OCI-LY7 (cell line): ENCODE data around the gene RANBP9. TPM values are rescaled to one million over a fixed set of nuclear protein-coding genes. Genes with fewer than 3 reads are reported as not detected.

Source experiments
- BruUV-seq: library from RNA; stranded (reverse); fragments of 400-500 nt; replicated peaks from 2 replicates; lab custom pipeline; 2021; lab: Mats Ljungman, UMichigan
- CTCF ChIA-PET: fragments of 300-600 bp; sonication (Branson Sonifier 250); formaldehyde crosslinking; loops from one replicate; lab custom pipeline; 2022; ENCODE audit warnings: antibody characterized with exemption; ENCODE audit not compliant: unreplicated experiment; lab: Charles Lee
- POLR2A ChIA-PET: fragments of 300-600 bp; sonication (Branson Sonifier 250); formaldehyde crosslinking; loops from one replicate; lab custom pipeline; 2022; ENCODE audit warnings: antibody characterized with exemption; lab: Charles Lee
- DNase-seq: peaks from one replicate; pipeline ENCODE4 v3.0.0-alpha.2; 2015; ENCODE audit warnings: low spot score
- H2AFZ ChIP-seq: fragments of 200-600 bp; sonication (generic), shearing (Covaris generic); 2 replicates; pipeline ENCODE4 v1.6.1; 2014; ENCODE audit warnings: mild to moderate bottlenecking, antibody characterized with exemption, low read length, moderate library complexity
- H3K27ac ChIP-seq: fragments of 200-600 bp; sonication (generic); 2 replicates; pipeline ENCODE4 v1.5.1; 2014; ENCODE audit warnings: mixed run types, low read depth, mild to moderate bottlenecking, moderate library complexity, low read length, inconsistent platforms; ENCODE audit not compliant: poor library complexity, severe bottlenecking
- H3K36me3 ChIP-seq: fragments of 200-600 bp; sonication (generic); 2 replicates; pipeline ENCODE4 v1.6.1; 2014; ENCODE audit warnings: mild to moderate bottlenecking, antibody characterized with exemption, low read length, moderate library complexity, mixed read lengths; ENCODE audit not compliant: insufficient read depth
- H3K4me1 ChIP-seq: fragments of 200-600 bp; sonication (generic); 2 replicates; pipeline ENCODE4 v1.5.1; 2014; ENCODE audit warnings: mild to moderate bottlenecking, low read length; ENCODE audit not compliant: insufficient read depth, poor library complexity, severe bottlenecking
- H3K4me2 ChIP-seq: fragments of 200-600 bp; sonication (generic); 2 replicates; pipeline ENCODE4 v1.6.1; 2014; ENCODE audit warnings: mild to moderate bottlenecking, low read length
- H3K4me3 ChIP-seq: fragments of 200-600 bp; sonication (generic); 2 replicates; pipeline ENCODE4 v1.5.1; 2014; ENCODE audit warnings: mild to moderate bottlenecking, low read depth, low read length; ENCODE audit not compliant: poor library complexity, severe bottlenecking
- H3K79me2 ChIP-seq: fragments of 200-600 bp; sonication (generic); 2 replicates; pipeline ENCODE4 v1.6.1; 2016; ENCODE audit warnings: low read depth, mild to moderate bottlenecking, low read length, moderate library complexity, mixed read lengths; ENCODE audit not compliant: insufficient read depth
- H3K9me2 ChIP-seq: fragments of 200-600 bp; sonication (generic); 2 replicates; pipeline ENCODE4 v1.6.1; 2016; ENCODE audit warnings: mild to moderate bottlenecking, low read length, mixed read lengths; ENCODE audit not compliant: insufficient read depth
- H3K9me3 ChIP-seq: fragments of 200-600 bp; sonication (generic); 2 replicates; pipeline ENCODE4 v1.6.1; 2014; ENCODE audit warnings: mild to moderate bottlenecking, mixed run types, low read length, mixed read lengths
- H4K20me1 ChIP-seq: fragments of 200-600 bp; sonication (generic); 2 replicates; pipeline ENCODE4 v1.6.1; 2014; ENCODE audit warnings: mild to moderate bottlenecking, antibody characterized with exemption, low read length, moderate library complexity, mixed read lengths; ENCODE audit not compliant: insufficient read depth
- EZH2phosphoT487 ChIP-seq: fragments of 200-600 bp; sonication (generic); IDR thresholded peaks from 2 replicates; pipeline ENCODE4 v1.6.1; 2018; ENCODE audit warnings: low read depth, borderline replicate concordance, mild to moderate bottlenecking, mixed run types, antibody characterized with exemption, low read length, moderate library complexity, mixed read lengths
- intact Hi-C: fragments of 100-400 bp; cut with micrococcal nuclease; formaldehyde crosslinking; loops from one replicate; pipeline ENCODE4 v1.10.0; 2022; ENCODE audit not compliant: unreplicated experiment
- total RNA-seq, 2 experiments: library from RNA; depleted of rRNA in 1 of 2; stranded (reverse); fragments of >200 nt in 1 of 2; shearing (Covaris generic) in 1 of 2; gene quantifications; 2 replicates each; pipeline ENCODE4 v1.2.3, GENCODE V29; 2014 to 2022
- TF ChIP-seq, protein P1 (sequence below): fragments of 200-600 bp; sonication (generic); conservative IDR thresholded peaks from 2 replicates; pipeline ENCODE4 v1.5.1; 2014; ENCODE audit warnings: mild to moderate bottlenecking, antibody characterized with exemption, low read length, moderate library complexity, mixed read lengths

RANBP9 gene
- total RNA-seq, 2 experiments from 2014 or later, result 20.5 to 35.0 TPM

GRCh38 chr6:13710552-13711323, 897 bp downstream of the RANBP9 start:
- ChIA-PET CTCF (no interaction called here), POLR2A (interaction anchor here (0.5 to 2.0 kb wide), 7 partner anchors 10 to 136 kb away, joined by 4 to 12 read pairs (median 5); partner anchors contain the start of genes MCUR1 and SIRT5)
- no TSS peak for BruUV-seq
- Histone ChIP-seq H3K36me3 (peaks cover 6% of the 10 kb centered on the region; the same call in 1 of the 2 replicates), H4K20me1 (peaks cover 23% of the 10 kb centered on the region), H3K9me3 (no peaks in the 10 kb centered on the region), H2AFZ (no peak overlapping the region), H3K79me2 (peaks cover 51% of the 10 kb centered on the region), H3K4me2 (peak overlapping the region; percentile 85), H3K4me1 (peaks cover 20% of the 10 kb centered on the region), H3K9me2 (no peaks in the 10 kb centered on the region), H3K4me3 (peak overlapping the region; percentile 74), H3K27ac (peak overlapping the region; percentile 72)
- peak; percentile 71 for DNase-seq
- TF ChIP-seq, protein P1, sequence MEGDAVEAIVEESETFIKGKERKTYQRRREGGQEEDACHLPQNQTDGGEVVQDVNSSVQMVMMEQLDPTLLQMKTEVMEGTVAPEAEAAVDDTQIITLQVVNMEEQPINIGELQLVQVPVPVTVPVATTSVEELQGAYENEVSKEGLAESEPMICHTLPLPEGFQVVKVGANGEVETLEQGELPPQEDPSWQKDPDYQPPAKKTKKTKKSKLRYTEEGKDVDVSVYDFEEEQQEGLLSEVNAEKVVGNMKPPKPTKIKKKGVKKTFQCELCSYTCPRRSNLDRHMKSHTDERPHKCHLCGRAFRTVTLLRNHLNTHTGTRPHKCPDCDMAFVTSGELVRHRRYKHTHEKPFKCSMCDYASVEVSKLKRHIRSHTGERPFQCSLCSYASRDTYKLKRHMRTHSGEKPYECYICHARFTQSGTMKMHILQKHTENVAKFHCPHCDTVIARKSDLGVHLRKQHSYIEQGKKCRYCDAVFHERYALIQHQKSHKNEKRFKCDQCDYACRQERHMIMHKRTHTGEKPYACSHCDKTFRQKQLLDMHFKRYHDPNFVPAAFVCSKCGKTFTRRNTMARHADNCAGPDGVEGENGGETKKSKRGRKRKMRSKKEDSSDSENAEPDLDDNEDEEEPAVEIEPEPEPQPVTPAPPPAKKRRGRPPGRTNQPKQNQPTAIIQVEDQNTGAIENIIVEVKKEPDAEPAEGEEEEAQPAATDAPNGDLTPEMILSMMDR, result no peak
- TF ChIP-seq EZH2phosphoT487, result no peak
- intact Hi-C loops, result loop anchor here (1.0 to 5.0 kb wide), 4 partner anchors 136 to 373 kb away; partner anchors contain the start of gene SIRT5

DNA sequence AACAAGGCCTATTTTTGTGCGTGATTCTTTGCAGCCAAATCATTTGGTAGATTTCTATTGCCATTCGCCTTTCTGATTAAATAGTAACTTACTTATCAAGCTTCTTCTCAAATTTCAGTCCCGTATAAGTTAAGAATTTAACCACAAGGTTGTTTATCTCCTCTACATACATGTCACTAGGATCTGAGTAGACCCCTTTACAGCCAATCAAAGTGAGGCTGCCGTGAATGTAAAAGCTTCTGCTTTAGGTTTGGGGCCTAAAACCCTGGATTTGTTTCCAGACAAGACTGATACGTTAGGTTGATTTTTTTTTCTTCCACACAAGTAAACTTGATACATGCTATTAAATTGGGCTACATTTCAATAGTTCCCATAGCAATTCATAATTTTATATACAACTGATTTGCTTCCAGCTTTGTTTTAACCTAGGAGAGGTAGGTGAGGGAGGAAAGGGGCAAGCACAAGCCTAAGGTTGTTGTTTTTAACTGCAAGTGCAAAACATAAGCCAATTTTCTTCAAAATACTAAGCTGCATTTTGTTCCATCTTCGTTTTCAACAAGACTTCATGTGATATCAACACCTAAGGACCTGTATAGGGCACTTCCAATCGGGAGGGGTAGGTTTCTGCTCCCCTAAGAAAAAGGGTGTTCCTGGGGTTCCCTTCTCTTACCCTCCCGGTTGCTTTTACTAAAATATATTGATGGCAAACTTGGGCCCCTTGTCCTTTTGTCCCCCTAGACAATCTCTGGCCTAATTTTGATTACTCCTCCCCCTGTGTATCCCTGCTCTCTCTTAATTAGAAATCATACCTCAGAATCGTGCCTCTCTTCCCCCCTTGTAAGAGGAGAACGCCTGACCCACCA, 1.7 kb downstream of the RANBP9 start:
- Histone ChIP-seq H2AFZ (no peak overlapping the region), H3K9me2 (no peaks in the 10 kb centered on the region), H3K4me2 (peak overlapping the region; percentile 85), H3K9me3 (no peaks in the 10 kb centered on the region), H4K20me1 (peaks cover 23% of the 10 kb centered on the region), H3K4me1 (peaks cover 20% of the 10 kb centered on the region), H3K36me3 (peaks cover 6% of the 10 kb centered on the region; the same call in 1 of the 2 replicates), H3K27ac (peak overlapping the region; percentile 56), H3K4me3 (peak overlapping the region; percentile 74), H3K79me2 (peaks cover 59% of the 10 kb centered on the region)
- TF ChIP-seq EZH2phosphoT487, result no peak
- TF ChIP-seq, protein P1, result no peak
- peak; percentile 54 for DNase-seq
- intact Hi-C loops, result loop anchor here (5.0 kb wide), 3 partner anchors 183 to 373 kb away; no protein-coding TSS in a partner anchor
- ChIA-PET CTCF (no interaction called here), POLR2A (interaction anchor here (0.6 to 2.0 kb wide), 12 partner anchors 9 to 253 kb away, joined by 3 to 12 read pairs (median 4); partner anchors contain the start of genes MCUR1, NOL7 and SIRT5)
- TSS peak; percentile 50 for BruUV-seq
